ENCODE measurements around the gene NBEAL2.

NBEAL2 gene

DNA sequence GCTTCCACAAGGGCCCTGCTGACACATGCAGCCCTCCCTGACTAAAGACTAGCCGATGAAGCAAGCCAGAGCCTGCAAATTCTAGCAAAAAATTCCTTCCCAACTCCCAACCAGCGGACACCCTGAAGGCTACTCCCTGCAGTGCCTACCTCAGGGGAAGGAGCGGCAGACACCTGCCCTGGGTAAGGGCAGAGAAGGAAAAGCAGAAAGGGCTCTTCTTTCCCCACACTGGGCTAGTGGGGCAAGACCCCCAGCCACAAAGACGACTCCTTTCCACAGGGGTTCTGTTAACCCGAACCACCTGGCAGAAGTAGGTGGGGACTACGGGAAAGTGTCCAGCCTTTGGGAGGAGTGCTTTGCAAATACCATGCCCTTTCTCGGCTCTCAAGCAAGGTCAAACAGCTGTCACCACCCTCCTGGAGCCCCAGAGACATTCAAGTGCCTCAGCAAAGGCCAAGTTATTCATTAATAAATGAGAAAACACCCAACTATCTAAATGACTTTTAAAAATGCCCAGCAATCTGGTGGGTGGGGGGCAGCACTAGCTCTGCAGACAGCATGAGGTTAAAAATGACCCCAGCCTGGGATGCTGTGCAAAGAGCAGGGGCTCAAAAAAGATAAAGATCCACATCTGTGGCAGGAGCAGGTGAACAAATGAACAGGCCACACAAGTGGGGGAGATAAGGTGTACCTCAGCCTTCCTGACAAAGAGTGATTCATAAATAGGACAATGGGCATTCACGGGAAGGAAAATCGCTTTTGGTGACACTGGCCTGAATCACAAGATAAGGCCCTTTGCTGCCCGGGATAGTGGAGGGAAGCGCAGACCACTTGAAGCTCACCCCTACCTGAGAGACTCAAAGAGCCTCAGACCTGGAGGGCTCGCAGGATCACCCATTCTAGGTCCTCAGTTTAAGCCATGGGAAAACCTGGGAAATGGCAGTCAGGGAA, 36.0 kb upstream of the NBEAL2 start:
- no peak for DNase-seq

DNA sequence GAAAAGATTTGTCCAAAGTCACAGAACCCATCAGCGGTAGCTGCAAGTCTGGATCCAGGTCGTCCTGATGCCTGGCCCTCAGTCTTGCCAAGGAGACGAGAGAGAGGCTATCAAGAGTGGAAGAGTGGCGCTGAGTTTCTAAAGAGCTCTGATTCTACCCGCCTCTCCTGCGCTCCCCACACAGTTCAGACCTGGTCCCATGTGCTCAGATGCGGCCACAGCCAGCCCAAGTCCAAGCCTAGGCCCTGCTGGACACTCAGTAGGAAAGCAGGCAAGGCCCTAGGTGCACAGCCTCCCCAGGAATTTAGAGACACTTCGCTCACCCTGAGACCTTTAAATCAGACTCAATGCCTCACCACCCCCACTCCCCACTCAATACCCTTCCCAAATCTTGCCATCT, 35.3 kb upstream of the NBEAL2 start:
- DNase-seq: no peak

DNA sequence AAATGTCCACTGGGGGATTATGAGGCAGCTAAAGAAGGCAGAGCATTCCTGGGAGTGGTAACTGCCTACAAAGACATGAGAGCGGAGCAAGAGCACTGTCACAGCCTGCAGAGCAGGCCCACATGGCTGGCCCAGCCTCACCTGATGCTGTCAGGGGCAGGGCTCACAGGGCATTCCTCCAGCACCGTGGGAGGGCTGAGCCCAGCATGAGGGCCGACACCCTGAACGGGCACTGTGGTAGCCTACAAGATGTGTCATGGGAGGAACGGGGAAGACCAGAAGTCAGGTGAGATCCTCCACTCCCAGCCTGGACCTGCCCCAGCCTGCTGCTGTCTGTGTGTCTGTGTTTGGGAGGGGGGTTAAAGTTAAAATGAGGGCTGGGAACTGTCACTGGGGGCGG, 33.0 kb upstream of the NBEAL2 start:
- no peak for DNase-seq

DNA sequence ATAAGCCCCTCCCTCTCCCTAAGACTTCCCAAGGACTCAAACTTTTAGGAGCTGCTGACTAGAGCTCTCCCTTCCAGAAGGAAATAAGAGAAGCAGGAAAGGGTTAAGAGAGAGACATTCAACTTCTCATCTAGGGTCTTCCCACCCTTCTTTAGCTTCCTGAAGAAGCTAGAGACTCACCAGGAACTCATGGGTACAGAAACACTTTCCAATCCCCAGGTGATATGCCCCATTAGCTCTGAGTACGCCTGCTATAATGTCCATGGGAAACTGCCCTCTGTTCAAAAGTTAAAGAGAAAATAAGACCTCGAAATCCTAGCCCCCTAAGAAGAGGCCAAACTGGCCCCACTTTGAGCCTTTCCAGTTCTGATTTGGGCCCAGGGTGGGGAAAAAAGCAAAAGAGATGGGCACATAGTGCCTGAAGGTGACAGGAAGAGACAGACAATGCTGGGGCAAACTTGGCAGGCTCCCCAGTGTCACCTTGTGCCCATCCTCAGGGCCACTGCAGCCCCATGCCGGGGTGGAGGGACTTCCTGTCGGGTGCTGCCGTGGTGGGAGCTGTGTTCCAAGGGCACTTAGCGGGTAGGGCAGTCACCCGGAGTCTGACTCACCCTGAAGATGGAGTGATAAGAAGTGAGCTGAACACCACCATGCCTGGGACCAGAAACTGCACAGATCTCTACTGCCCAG, 32.5 kb upstream of the NBEAL2 start:
- DNase-seq: peak; percentile 77

DNA sequence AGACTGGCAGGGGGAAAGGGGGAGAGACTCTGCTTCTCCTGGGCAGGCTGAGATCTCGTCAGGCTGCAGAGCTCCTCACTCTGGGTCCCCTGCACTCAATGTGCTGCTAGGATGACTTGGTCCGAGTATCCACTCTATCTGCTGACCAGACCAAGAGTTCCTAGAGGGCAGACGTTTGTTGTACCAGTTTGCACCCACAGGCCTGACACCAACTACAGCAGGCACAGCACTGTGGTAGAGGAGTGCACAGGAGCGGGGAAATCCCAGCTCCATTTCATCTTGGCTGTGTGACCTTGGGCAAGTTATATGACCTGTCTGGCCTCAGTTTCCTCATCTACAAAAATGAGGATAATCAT, 31.9 kb upstream of the NBEAL2 start:
- no peak for DNase-seq

DNA sequence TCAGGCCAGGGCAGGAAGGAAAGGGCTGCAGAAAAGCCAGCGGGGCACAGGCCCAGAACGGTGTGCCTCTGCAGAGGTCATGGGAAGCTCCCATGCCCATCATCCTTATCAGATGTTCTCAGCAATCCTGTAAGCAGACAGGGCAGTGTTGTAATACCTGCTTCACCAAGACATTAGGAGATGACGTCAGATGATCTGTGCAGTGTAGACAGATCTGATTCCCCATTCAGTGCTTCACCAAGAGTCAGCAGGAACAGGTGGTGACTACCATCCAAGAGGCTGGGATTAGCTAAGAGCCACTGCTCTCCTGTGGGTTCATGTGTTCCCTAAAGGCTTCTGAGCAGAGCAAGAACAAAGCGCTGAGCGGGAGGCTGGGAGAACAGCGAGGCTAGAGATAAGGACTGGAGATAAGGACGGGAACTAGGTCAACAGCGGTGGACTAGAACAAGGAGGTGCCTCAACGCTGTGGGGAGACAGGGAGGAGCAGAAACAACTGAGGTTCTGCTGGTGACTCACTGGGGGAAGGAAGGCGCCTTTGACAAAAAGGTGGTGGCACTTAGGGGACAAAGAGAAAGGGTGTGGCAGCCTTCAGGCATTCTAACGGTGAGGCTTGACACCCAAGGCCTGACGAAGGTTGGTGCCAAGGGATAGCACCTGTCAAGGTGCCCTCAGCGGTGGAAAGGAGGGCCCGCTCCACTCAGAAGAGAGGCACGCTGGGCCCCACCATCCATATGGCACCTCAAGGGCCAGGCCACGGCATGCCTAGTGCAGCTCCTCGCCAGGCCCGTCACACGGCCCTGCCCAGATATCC, 31.3 kb upstream of the NBEAL2 start:
- peak; percentile 74 for DNase-seq

DNA sequence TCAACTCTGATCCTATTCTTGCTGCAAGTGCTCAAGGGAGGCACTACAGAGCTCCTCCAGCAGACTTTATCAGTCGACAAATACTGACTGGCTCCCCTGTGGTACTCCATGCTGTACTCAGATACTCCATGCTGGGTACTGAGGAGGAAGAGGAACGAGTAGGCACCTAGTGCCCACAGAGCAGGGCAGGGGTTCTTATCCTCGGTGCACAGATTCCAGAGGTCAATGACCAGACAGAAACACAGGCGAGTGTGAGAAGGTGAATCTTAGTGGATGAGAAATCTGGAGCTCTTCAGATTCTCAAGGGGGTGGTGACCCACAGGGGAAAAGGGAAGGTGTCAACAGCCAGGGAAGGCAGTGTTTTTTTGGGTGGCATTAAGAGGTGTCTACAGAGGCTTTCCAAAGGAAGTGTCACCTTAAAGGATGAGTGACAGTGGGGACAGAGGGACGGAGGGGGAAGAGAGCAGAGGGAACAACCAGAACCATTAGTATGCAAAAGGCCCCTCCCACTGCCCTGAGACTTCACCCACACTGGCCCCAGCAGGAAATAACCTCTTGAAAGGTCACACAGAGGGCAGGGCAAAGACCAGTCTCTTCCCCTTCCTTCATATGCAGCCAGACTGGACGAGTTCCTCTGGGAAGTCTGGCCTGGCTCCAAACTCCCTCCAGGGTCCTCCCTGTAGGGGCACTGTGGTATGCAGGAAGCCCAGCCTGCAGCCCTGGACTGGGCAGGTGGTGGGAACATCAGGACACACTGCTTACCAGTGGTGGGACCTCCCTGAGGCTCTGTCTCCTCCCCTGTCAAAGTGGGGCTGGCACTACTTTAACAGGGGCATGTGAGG, 30.4 kb upstream of the NBEAL2 start:
- no peak for DNase-seq

DNA sequence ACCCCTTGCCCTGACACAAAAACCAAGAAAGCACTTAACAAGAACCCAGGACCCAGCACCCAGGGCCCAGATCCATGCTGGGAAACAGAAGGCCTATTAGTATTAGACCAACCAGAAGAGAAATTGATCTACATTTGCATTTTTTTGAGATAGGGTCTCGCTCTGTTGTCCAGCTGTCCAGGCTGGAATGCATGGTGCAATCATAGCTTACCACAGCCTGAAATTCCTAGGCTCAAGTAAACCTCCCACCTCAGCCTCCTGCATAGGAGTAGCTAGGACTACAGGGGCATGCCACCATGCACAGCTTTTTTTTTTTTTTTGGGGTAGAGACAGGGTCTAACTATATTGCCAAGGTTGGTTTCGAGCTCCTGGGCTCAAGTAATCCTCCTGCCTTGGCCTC, 29.3 kb upstream of the NBEAL2 start:
- DNase-seq: no peak

DNA sequence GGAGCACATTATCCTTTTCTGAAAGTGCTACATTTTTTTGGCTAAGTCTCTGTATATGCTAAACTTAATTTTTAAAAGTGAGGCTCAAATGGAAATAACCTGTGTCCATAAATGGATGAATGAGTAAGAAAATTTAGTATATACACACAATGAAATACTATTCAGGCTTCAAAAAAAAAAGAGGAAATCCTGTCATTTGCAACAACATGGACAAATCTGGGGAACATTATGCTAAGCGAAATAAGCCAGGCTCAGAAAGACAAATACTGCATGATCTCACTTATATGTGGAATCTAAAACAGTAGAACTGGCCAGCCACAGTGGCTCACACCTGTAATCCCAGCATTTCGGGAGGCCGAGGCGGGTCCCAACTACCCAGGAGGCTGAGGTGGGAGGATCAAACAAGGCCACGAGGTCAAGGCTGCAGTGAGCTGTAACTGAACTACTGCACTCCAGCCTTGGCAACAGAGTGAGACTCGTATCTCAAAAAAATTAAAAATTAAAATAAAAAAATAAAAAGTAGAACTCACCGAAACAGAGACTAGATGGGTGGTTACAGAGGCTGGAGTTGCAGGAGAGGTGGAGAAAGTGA, 28.7 kb upstream of the NBEAL2 start:
- no peak for DNase-seq

DNA sequence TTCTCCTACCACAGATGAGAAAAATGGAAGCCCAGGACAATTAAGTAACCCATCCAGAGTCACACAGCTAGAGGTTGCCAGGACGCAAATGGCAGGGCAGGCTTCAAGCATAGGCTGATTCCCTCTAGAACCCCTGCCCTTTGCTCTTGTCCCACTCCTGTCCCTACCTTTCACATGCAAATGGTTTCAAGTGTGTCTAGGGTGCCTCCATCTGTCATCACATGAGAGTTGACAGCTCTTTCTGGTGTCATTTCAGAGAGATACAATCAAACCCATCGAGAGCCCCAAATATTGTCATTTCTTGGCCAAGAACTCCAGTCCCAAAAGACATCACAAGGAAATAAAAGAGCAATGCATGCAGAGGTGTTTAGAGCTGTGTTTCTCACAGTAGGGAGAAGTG, 26.7 kb upstream of the NBEAL2 start:
- no peak for DNase-seq

DNA sequence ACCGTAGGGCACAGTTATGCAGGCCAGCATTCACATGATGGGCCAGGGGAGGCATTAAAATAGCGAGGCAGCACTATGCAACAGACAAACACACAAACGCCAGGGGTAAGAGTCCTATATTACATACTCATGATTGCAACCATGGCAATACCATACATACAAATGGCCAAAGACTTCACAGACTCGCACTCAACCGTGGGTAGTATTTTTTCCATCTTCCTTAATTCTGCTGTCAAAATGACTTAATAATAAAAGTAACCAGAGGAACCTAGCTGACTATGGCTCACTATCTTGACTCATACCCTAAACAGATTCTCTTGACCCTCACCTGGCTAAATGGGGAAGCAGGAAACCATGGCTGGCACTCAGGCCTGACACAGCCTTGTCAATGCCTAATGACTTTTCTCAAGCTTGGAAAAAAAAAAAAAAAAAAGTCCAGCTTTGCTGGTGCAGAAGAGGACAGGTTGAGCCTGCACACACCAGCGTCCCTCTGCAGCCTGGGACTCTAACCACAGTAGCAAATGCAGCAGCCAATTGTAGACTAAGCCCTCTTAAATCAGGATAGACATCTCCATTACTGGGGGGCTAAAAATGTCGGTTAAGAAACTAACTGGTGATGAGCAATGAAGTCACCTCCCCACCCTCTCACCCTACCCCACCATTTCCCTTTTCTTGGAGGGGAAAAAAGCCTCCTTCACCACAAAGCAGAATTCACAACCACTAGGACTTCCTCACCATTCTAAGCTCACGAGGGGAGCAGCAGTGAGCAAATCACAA, 26.0 kb upstream of the NBEAL2 start:
- DNase-seq: no peak

DNA sequence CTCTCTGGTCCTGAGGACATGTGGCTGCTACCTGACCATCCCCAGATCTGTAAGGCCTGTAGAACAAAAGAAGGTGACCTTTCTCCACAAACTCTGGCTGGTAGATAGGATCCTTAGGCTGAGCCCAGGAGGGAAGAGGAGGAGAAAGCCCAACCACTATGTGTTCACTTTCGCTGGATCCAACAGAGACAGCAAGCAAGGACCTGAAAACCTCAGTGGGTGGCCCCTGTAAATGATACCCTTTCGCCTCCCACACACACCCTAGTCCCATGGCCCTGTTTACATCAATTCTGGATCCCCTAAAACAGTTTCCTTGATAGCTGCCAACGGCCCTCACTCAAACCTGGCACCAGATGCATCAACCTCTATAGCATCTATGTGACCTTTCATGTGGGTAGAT, 25.3 kb upstream of the NBEAL2 start:
- no peak for DNase-seq

DNA sequence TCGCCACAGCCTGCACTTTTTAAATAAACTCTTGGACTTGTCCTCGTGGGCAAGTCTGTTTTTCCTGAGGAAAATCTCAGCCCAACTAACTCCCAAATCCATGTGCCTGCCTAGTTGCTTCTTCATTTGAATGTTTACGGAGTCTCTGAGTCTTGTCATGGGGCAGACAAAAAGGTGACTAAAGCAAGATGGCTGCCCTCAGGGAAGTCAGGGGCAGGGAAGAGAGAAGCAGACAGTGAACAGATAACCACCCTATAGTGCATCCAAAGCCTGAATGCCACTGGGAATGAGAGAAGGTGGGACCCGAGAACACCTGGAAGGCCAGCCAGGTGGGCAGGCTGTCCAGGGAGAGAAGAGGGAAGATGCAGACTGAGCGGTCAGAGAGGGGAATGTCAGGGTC, 24.3 kb upstream of the NBEAL2 start:
- no peak for DNase-seq

DNA sequence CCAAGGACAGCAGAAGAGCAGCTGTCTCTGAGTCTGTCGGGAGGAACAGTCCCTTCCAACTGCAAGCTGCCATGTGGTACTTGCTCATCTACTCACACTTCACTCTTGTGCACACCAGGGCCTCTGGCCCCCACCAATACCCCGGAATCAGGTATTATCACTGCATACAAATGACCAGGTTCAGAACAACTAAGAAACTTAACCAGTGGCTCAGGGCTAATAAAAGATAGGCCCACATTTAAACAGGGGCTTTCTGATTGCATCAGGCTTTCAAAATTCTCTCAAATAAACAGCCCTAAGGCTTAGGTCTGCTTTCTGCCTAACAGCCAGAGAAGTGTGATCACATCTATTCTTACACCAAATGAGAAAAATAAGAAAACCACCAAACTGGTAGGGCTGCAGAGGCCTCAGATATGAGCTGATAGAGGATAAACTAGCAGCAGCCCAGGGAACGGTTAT, 23.6 kb upstream of the NBEAL2 start:
- no peak for DNase-seq

DNA sequence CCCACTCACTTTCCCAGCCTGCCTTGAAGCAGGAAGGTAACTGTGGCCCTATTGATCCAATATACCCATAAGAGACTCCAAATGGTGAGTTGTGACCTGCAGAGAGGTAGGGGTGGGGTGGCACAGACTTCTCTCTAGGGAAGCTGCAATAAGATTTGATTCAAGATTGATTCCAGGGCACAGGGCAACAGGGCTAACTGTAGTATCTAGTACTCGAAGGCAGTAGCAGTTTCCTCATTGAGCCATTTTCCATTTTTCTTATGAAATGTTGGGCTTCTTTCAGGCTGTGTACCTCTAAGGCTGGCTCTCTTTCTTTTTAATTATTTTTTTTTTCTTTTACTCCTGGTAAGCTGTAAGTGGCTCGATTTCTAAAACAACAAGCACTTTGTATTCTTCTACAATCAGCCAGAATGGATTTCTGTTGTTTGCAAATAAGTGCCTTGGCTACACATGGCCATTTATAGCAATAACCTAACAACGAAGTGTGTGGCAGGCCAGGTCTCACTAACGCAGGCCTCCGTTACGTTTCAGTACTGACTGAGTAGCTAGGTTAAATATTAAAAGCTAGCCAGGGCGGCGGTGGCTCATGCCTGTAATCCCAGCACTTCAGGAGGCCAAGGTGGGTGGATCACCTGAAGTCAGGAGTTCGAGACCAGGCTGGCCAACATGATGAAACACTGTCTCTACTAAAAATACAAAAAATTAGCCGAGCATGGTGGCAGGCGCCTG, 22.2 kb upstream of the NBEAL2 start:
- no peak for DNase-seq

DNA sequence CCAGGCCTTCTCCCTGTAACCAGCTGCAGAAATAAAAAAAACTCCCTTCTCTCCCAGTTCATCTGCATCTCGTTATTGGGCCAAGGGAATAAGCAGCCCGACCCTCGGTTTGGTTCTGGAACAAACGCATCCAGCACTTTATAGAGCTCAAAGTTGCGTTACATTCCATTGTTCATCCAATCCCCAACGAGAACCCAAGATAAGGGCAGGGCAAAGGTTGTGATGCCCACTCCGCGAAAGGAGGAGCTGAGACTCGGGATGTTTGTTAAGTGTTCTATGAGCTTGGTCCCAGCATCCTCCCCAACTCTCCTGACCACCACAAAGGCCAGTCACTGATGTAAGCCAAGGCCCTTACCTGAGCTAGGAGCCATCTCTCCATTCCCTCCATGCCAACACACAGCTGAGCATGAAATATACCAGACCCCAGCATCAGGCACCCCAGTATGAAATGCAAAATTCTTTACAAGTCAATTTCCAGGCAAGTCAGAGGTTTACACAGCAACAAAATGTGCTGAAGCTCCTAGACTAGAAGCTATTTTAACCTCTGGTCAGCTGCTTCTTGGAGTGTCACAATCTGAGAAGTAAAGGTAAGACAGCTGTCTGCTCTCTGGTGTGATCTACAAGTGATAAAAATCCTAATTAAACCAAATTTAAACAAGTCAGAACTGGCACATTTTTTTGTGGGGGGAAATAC, 20.9 kb upstream of the NBEAL2 start:
- DNase-seq: no peak

DNA sequence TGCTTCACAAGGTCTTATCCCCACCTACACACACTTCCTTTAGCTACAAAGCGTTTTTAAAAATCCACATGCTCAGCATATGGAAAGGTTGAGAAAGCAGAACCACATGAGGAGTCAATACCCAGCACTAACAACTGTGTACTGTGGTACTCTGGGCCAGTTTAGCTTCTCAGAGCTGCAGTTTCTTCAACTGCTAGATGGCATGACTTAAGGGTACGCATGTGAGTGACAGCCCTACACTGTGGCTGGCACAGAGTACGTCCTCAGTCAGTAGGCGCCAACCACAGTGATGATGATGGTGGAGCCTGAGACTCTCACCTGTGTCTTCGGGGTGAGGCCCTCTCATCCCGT, 20.3 kb upstream of the NBEAL2 start:
- DNase-seq: peak; percentile 71

DNA sequence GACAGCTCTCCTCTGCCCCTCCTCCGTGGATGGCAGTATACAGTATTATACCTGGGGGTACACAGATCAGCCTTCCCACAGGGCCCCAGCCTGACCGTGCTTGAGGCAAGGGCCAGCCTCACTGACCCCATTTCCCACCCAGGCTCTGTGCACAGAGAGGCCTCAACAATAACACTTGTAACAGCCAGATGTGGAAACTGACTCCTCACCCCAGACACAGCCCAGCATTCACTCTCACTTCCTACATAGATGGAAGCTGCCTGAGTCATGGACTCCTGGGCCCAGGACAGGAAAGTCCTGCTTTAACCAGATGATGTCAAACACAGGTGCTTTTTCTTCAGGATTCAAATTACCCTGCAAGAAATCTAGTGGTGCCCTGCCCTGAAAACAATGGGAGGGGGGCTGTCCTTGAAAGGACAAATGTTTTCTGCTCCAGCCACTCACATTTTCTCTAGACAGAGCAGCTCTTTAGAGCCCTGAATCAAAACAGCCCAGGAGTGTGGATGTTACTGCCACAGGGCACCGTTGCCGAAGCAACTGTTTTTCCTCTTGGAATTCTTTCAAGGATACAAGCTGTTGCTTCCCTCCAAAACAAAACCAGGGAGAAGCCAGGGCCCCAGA, 19.3 kb upstream of the NBEAL2 start:
- DNase-seq: no peak

DNA sequence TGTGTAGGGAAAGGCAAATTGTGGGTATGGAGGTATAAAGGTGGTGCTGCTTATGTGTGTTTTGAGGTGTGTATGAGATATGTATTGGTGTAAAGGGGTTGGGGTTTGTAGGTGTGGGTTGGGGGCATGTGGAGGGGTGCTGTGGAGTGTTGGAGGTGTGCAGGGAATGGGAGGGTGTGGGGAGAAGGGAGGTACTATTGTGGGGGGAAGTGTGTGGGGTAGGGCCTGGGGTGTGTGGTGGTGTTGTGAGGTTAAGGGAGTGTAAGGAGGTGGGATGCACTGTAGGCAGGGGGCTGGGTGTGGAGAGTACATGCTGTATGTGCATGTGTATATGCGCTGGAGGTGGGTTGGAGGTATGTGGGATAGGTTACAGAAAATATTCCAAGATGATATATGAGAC, 18.6 kb upstream of the NBEAL2 start:
- no peak for DNase-seq

DNA sequence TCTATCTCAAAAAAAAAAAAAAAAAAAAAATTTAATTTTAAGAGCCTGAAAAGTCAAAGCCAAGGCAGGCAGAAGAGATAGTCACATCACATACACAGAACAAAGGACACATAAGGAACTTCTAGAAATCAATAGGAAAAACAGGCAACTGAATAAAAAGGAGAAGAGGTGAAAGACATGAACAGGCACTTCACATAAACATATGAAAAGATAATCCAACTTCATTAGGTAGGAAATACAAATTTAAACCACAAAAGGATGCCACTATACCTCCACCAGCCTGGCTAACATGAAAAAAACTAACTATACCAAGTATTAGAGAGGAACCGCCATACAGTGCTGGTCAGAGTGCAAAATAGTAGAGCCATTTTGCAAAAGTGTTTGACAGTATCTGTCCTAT, 17.0 kb upstream of the NBEAL2 start:
- DNase-seq: no peak
